ENCODE measurements around the gene AREL1. TPM values are rescaled to one million over a fixed set of nuclear protein-coding genes. Genes with fewer than 3 reads are reported as not detected.

AREL1 gene
- total RNA-seq, 1 experiment from 2014 or later, result 34.2 TPM

- Histone ChIP-seq H3K14ac (ENCODE audit: insufficient read depth, low read length) (no peak overlapping the region), H2BK12ac (ENCODE audit: insufficient read length, low read depth, low read length) (no peak overlapping the region), H2AFZ (ENCODE audit: low read length) (no peak overlapping the region), H3K27ac (ENCODE audit: insufficient read length, low read depth, low read length) (no peak overlapping the region), H3K56ac (ENCODE audit: insufficient read length, low read depth, low read length) (no peak overlapping the region), H4K20me1 (ENCODE audit: control insufficient read depth, insufficient read depth, insufficient read length) (no peaks in the 10 kb centered on the region), H3K4ac (ENCODE audit: low read depth, low read length) (no peak overlapping the region), H3K79me2 (ENCODE audit: insufficient read depth, low read length) (peaks cover 17% of the 10 kb centered on the region), H3K27me3 (ENCODE audit: insufficient read depth, low read length) (no peaks in the 10 kb centered on the region), H3K4me2 (ENCODE audit: insufficient read depth, insufficient read length, low read length) (no peak overlapping the region), H3K9ac (ENCODE audit: extremely low read depth, insufficient read length, low read length) (no peak overlapping the region), H3K9me3 (ENCODE audit: control insufficient read depth, low read depth, low read length) (no peaks in the 10 kb centered on the region), H2BK5ac (ENCODE audit: insufficient read length, low read length) (no peak overlapping the region), H4K5ac (ENCODE audit: insufficient read length, low read depth, low read length) (no peak overlapping the region), H4K91ac (ENCODE audit: insufficient read length, low read depth, low read length) (no peak overlapping the region), H2BK15ac (ENCODE audit: low read depth, low read length) (no peak overlapping the region), H4K8ac (replicated peaks; ENCODE audit: insufficient read length, low read depth, low read length) (no peak overlapping the region), H3K18ac (ENCODE audit: insufficient read length, low read depth, low read length) (no peak overlapping the region), H3K79me1 (ENCODE audit: insufficient read depth, low read depth, low read length, poor library complexity, severe bottlenecking) (no peaks in the 10 kb centered on the region), H2AK5ac (ENCODE audit: insufficient read length, low read length) (no peak overlapping the region), H2BK20ac (ENCODE audit: low read depth, low read length, poor library complexity, severe bottlenecking) (no peak overlapping the region), H3K4me1 (ENCODE audit: insufficient read depth, low read length) (no peaks in the 10 kb centered on the region), H2BK120ac (ENCODE audit: low read depth, low read length, poor library complexity, severe bottlenecking) (no peak overlapping the region), H3T11ph (ENCODE audit: low read length) (no peak overlapping the region), H3K23ac (ENCODE audit: insufficient read length, low read depth, low read length) (no peak overlapping the region), H3K23me2 (ENCODE audit: insufficient read length, low read depth, low read length, poor library complexity, severe bottlenecking) (no peaks in the 10 kb centered on the region)
- Mint-ChIP-seq H3K4me3 (no peak overlapping the region), H3K4me1 (no peaks in the 10 kb centered on the region), H3K36me3 (ENCODE audit: insufficient read depth in 1 of 3, low read depth in 3 of 3) (peaks cover 27 to 34% (median 34%) of the 10 kb centered on the region in 3 experiments), H3K27me3 (ENCODE audit: low read depth) (no peaks in the 10 kb centered on the region), H3K9me3 (peaks cover 16 to 31% of the 10 kb centered on the region in 2 experiments), H3K27ac (no peak overlapping the region)
- DNase-seq, result no peak
- TF ChIP-seq CTCF (conservative IDR thresholded peaks at IDR 0.05), result no peak
- WGBS (ENCODE audit: extremely low coverage, insufficient read length, low lambda C conversion rate), result no CpG with 5 or more reads among the region's 5 CpGs
Measured at GRCh38 chr14:74705613-74706500, 7.0 kb downstream of the AREL1 start.
